Endothelial cell (in vitro differentiated cells): ENCODE measurements around the gene CC2D2A. TPM values are rescaled to one million over a fixed set of nuclear protein-coding genes. Genes with fewer than 3 reads are reported as not detected.

Experiments
- DNase-seq: peaks from one replicate; pipeline ENCODE4 v3.0.0; 2021; ENCODE audit warnings: low spot score
- H3K27ac Mint-ChIP-seq: one replicate; pipeline ENCODE4 v1.8.0; 2021; ENCODE audit warnings: mixed read lengths, inconsistent platforms; ENCODE audit not compliant: unreplicated experiment
- H3K27me3 Mint-ChIP-seq: one replicate; pipeline ENCODE4 v1.8.0; 2021; ENCODE audit warnings: mild to moderate bottlenecking, moderate library complexity, mixed read lengths, inconsistent platforms; ENCODE audit not compliant: unreplicated experiment
- H3K36me3 Mint-ChIP-seq: one replicate; pipeline ENCODE4 v1.8.0; 2021; ENCODE audit warnings: mild to moderate bottlenecking, low read depth, mixed read lengths, inconsistent platforms; ENCODE audit not compliant: unreplicated experiment
- H3K4me1 Mint-ChIP-seq: one replicate; pipeline ENCODE4 v1.8.0; 2021; ENCODE audit warnings: mild to moderate bottlenecking, mixed read lengths, inconsistent platforms; ENCODE audit not compliant: unreplicated experiment
- H3K4me3 Mint-ChIP-seq: one replicate; pipeline ENCODE4 v1.8.0; 2021; ENCODE audit warnings: mild to moderate bottlenecking, mixed read lengths, inconsistent platforms; ENCODE audit not compliant: unreplicated experiment
- H3K9me3 Mint-ChIP-seq: one replicate; pipeline ENCODE4 v1.8.0; 2021; ENCODE audit warnings: mixed read lengths, inconsistent platforms; ENCODE audit not compliant: unreplicated experiment
- total RNA-seq: library from RNA; stranded (reverse); fragmentation: NEBNext Ultra II Directional; extraction: Animal tissue kit (Norgen Biotek cat#: 25700); gene quantifications from one replicate; pipeline ENCODE4 v1.2.1, GENCODE V29; 2021; ENCODE audit not compliant: unreplicated experiment
- TF ChIP-seq, protein P1 (sequence below): fragments of 200-600 bp; sonication (generic); IDR thresholded peaks from one replicate; pipeline ENCODE4 v1.5.0; 2021; ENCODE audit warnings: antibody characterized with exemption; ENCODE audit not compliant: unreplicated experiment

Gene CC2D2A
- total RNA-seq, 1 donor from 2014 or later: 43.0 TPM

DNA sequence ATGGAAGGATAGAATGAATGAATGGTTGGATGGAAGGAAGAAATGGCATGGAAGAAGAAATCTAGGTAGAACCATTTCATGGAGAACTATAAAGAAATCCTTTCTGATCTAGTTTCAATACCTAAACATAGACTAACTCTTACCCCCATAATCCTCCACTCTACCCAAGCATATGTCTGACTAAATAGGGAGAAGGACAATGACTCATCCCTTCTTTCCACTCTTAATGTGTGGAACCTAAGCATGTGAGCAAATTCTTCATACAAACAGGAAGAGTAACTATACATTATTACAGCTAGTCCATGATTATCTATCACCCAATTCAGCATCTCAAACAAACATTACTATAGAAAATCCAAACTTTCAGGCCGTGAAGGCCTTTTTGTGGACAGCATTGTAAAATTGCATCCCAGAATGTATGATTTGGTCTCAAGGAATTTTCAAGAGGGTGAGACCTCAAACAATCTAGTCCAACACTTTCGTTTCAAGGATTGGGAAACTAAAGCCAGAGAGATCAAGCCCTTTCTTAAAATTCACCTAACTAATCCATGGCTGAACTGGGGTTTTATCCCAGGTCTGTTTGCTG, 30.6 kb upstream of the CC2D2A start:
- no peak for DNase-seq
- H3K27ac Mint-ChIP-seq: no peak overlapping the region
- H3K4me1 Mint-ChIP-seq: peaks cover 9% of the 10 kb centered on the region
- H3K27me3 Mint-ChIP-seq: peaks cover 2% of the 10 kb centered on the region
- H3K4me3 Mint-ChIP-seq: no peak overlapping the region
- no peaks in the 10 kb centered on the region for H3K9me3 Mint-ChIP-seq
- peaks cover 7% of the 10 kb centered on the region for H3K36me3 Mint-ChIP-seq
- TF ChIP-seq, protein P1, sequence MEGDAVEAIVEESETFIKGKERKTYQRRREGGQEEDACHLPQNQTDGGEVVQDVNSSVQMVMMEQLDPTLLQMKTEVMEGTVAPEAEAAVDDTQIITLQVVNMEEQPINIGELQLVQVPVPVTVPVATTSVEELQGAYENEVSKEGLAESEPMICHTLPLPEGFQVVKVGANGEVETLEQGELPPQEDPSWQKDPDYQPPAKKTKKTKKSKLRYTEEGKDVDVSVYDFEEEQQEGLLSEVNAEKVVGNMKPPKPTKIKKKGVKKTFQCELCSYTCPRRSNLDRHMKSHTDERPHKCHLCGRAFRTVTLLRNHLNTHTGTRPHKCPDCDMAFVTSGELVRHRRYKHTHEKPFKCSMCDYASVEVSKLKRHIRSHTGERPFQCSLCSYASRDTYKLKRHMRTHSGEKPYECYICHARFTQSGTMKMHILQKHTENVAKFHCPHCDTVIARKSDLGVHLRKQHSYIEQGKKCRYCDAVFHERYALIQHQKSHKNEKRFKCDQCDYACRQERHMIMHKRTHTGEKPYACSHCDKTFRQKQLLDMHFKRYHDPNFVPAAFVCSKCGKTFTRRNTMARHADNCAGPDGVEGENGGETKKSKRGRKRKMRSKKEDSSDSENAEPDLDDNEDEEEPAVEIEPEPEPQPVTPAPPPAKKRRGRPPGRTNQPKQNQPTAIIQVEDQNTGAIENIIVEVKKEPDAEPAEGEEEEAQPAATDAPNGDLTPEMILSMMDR: no peak

DNA sequence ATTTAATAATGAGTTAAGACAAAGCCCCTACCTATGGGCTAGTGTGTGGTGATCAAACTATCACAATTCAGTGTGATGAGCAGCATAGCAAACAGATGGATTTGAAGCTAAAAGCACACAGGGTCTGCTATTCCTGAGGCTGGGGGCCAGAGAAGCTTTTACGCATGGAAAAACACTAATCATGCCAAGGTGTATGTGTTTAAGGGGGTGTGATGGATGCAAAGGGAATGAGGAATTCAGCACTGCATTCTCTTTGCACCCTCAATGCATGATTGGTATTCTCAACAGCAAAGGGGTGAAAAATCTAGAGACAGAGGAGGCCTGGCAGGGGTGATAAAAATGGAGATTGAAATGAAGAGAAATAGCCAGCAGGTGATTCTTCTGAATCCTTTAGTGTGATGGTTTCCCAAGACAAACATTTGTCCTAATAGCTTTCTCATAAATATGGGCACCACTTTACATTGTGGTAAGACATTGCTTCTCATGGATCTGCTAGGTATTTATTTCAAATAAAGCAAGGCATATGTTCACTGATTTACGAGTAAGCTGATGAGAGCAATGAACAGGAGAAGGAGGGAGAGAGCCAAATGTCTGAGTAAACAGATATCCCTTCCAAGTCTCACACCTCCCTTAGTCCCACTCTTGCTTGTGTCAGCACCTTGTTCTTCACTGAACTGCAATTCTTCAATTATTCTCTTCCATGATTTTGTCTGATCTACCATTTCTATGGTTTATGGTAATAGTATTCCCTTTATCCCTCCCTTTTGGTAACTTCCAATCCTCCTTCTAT, 26.1 kb upstream of the CC2D2A start:
- no peak for DNase-seq
- Mint-ChIP-seq H3K4me3 (no peak overlapping the region), H3K27ac (peak overlapping the region; percentile 46), H3K4me1 (peaks cover 30% of the 10 kb centered on the region), H3K9me3 (no peaks in the 10 kb centered on the region), H3K27me3 (peaks cover 2% of the 10 kb centered on the region), H3K36me3 (peaks cover 7% of the 10 kb centered on the region)
- TF ChIP-seq, protein P1: no peak

DNA sequence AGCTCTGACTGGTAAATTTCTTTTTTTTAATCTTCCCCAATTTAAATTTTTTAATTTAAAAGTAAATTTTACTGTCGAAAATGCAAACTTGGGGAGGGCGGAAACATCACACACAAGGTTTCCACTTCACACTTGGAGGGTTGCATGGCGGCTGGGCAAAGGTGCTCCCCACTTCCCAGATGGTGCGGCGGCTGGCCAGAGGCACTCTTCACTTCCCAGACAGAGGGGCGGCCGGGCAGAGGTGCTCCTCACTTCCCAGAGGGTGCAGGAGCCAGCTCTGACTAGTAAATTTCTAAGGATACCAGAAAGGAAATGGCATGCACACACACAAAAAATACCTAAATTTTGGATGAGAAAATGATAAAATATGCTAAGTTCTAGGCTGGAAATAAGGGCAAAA, 25.4 kb upstream of the CC2D2A start:
- no peaks in the 10 kb centered on the region for H3K9me3 Mint-ChIP-seq
- peaks cover 7% of the 10 kb centered on the region for H3K36me3 Mint-ChIP-seq
- peaks cover 2% of the 10 kb centered on the region for H3K27me3 Mint-ChIP-seq
- peaks cover 30% of the 10 kb centered on the region for H3K4me1 Mint-ChIP-seq
- peak overlapping the region; percentile 91 for H3K27ac Mint-ChIP-seq
- DNase-seq: no peak
- peak overlapping the region; percentile 23 for H3K4me3 Mint-ChIP-seq
- TF ChIP-seq, protein P1: no peak

DNA sequence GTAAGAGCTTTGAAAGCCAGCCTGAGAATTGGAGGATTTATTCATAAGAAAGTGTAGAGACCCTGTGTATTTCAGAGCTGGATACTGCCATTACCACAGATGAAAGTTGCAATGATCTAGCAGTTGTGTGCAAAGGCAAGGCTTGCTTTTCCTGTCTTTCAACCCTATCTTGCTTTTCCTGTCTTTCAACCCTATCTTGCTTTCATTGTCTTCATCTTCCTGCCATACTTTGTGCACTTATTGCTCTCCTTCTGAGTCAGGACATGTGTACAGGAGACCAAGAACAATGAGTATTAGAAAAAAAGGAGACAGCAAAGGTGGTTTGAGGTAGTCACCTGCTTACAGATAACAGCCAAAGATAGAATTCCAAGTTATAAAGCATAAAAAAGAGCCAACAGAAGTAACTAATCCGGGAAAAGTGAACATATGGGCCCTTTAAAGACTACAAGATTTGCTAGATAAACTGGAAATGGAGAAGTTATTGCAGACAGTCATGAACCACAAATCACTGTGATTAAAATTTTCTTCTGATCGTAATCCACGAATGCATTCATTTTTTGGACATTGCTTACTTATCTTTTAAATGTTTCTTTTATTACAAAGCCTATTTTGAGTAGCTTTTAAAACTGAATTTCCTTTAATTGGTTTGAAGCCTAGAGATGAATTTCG, 24.7 kb upstream of the CC2D2A start:
- H3K27me3 Mint-ChIP-seq: peaks cover 2% of the 10 kb centered on the region
- no peak for DNase-seq
- H3K9me3 Mint-ChIP-seq: no peaks in the 10 kb centered on the region
- TF ChIP-seq, protein P1: no peak
- peaks cover 7% of the 10 kb centered on the region for H3K36me3 Mint-ChIP-seq
- H3K27ac Mint-ChIP-seq: peak overlapping the region; percentile 91
- peaks cover 30% of the 10 kb centered on the region for H3K4me1 Mint-ChIP-seq
- H3K4me3 Mint-ChIP-seq: no peak overlapping the region
